ENCODE results near the gene OSBPL10.

GRCh38 chr3:31911643-31912042, 69.4 kb downstream of the OSBPL10 start:
- TF ChIP-seq CTCF (conservative IDR thresholded peaks at IDR 0.05; ENCODE audit: low read length) (no peak), EZH2phosphoT487 (IDR thresholded peaks at IDR 0.05; ENCODE audit: borderline replicate concordance, low read depth, low read length) (no peak)
